Activated T-cell treated with anti-CD3 and anti-CD28 coated beads for 1 hour (primary cell): ENCODE results near the gene P3R3URF.

Experiments
- DNase-seq: peaks from one replicate; pipeline ENCODE4 v3.0.0-alpha.2; 2020; ENCODE audit warnings: low read depth

P3R3URF gene

GRCh38 chr1:46132529-46133180 is 43.6 kb downstream of the P3R3URF start, which contains the start of gene PIK3R3:
Gene PIK3R3 (minus strand): TSS chr1:46132629. CDS start chr1:46131952, 677 bp downstream.
- DNase-seq = peak; percentile 61

GRCh38 chr1:46131712-46132528 is 44.4 kb downstream of the P3R3URF start:
- DNase-seq = peak; percentile 3

GRCh38 chr1:46131093-46131492 is 45.2 kb downstream of the P3R3URF start:
- DNase-seq = no peak

DNA sequence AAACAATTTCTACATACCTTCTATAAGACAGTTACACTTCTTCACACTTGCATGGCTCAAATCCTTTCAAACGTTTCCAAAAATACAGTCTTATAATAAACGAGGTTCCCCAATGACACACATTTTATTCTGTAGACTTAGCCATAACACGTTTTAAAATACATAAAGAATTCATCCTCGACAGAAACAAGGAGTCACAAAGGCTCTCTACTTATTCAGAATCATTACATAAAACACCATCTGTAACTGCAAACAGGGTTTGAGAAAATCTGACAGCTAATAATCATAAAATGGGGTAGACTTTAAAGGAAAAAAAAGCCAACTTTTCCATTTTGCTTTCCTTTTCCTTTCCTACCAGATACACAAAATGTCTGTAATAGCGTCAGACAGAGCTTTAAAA is 45.7 kb downstream of the P3R3URF start:
- DNase-seq = no peak

DNA sequence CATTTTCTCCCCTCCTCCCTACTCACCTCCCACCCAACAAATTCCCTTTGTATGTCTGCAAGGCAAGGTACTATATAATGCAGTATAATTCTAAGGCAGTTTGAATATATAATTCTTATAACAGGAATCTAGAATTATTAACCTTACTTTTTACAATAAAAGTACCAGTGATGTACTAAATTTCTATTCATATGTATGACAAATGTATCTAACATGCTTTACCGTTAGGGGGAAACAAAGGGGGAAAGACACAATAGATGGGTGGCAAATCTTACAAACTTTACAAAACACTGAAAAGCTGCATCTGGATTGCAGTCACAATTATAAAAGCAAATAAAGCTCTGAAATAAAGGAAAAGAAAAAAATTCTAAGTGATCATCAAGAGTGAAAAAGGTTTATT is 46.2 kb downstream of the P3R3URF start:
- DNase-seq = no peak

DNA sequence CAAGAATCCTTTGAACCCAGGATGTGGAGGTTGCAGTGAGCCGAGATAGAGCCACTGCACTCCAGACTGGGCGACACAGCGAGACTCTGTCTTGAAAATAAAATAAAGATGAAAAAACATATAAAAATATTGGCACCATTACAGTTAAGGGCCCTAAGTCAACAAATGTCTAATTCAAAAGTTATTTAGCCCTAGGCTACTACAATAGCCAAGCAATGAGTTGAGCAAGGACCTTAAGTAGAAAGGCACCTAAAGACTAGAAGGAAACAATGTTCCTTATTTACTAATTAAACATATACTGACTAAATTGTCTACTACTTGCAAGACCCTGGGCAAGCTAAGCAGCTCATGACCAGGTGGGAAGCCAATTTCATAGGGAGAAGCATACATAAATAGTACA is 47.9 kb downstream of the P3R3URF start:
- no peak for DNase-seq
